Small intestine (tissue), 16 donors: ENCODE results near the gene CAMK2A. TPM values are rescaled to one million over a fixed set of nuclear protein-coding genes. Genes with fewer than 3 reads are reported as not detected.

Experiments
- DNase-seq, 2 donors: peaks; one replicate each; pipeline versions ENCODE4 v3.0.0 to v3.0.0-alpha.2; 2013
- FAIRE-seq: peaks from 2 replicates; lab custom pipeline; 2012; peaks lifted over from hg19 to GRCh38; lab: Jason Lieb, UNC
- H3K27ac ChIP-seq, 3 donors: one replicate each; pipeline ENCODE4 v1.5.1; 2013; ENCODE audit warnings: low read length in 2 of 3, mild to moderate bottlenecking in 2 of 3, control low read depth in 1 of 3, inconsistent platforms in 1 of 3, low read depth in 1 of 3, moderate library complexity in 1 of 3
- H3K27me3 ChIP-seq, 3 donors: one replicate each; pipeline ENCODE4 v1.6.1; 2013; ENCODE audit warnings: low read length in 3 of 3, inconsistent platforms in 1 of 3; ENCODE audit not compliant: control insufficient read depth in 3 of 3, insufficient read depth in 3 of 3
- H3K36me3 ChIP-seq, 3 donors: one replicate each; pipeline ENCODE4 v1.6.1; 2013; ENCODE audit warnings: low read length in 3 of 3, inconsistent platforms in 1 of 3, low read depth in 1 of 3, mild to moderate bottlenecking in 1 of 3, moderate library complexity in 1 of 3; ENCODE audit not compliant: control insufficient read depth in 3 of 3, insufficient read depth in 2 of 3
- H3K4me1 ChIP-seq, 3 donors: one replicate each; pipeline ENCODE4 v1.6.1; 2013; ENCODE audit warnings: low read length in 2 of 3, inconsistent platforms in 1 of 3, low read depth in 1 of 3, mild to moderate bottlenecking in 1 of 3, moderate library complexity in 1 of 3; ENCODE audit not compliant: control insufficient read depth in 3 of 3, insufficient read depth in 2 of 3
- H3K4me3 ChIP-seq, 3 donors: one replicate each; pipeline ENCODE4 v1.5.1; 2013; ENCODE audit warnings: low read length in 3 of 3, control low read depth in 1 of 3, inconsistent platforms in 1 of 3, low read depth in 1 of 3, mild to moderate bottlenecking in 1 of 3, moderate library complexity in 1 of 3
- H3K9me3 ChIP-seq, 2 donors: one replicate each; pipeline ENCODE4 v1.6.1; 2013; ENCODE audit warnings: low read depth in 1 of 2, low read length in 1 of 2; ENCODE audit not compliant: control insufficient read depth in 2 of 2, insufficient read depth in 1 of 2
- WGBS, 3 donors: extraction: QIAGEN DNeasy Blood & Tissue Kit; methylation state at CpG; one replicate each; pipeline ENCODE4 v1.1.7; 2013; 5-methylcytosine and 5-hydroxymethylcytosine counted together
- long read RNA-seq, 10 donors: transcript quantifications; one replicate each; lab custom pipeline, GENCODE V29; 2026
- polyA plus RNA-seq, 4 donors: library from polyadenylated mRNA; stranded (reverse) in 3 of 4; unstranded in 1 of 4; fragments of 200-250 nt in 3 of 4; fragments of 120-200 nt in 1 of 4; gene quantifications; one replicate each; pipeline versions ENCODE4 v1.2.1 to v1.2.3, GENCODE V29; 2013
- donor health status: healthy with polysubstance abuse.
- donor health status: control.
- donor health status: control.
- donor health status: Bipolar disorder and iron deficiency.
- donor health status: healthy.

CAMK2A gene
- polyA plus RNA-seq, result under 1 TPM in 2 of 4 donors, not detected in 2; 0.46 to 0.52 TPM
- long read RNA-seq, donor 1, result 0 reads
- long read RNA-seq, donor 2, result 0 reads
- long read RNA-seq, donor 3, result 0 reads
- long read RNA-seq, donor 4, result 0 reads
- long read RNA-seq, donor 5, result 0 reads
- long read RNA-seq, donor 6, partial matches to known transcripts, result 0 of 1 reads
- long read RNA-seq, donor 6, other reads (novel, unspliced or antisense), result 0 of 1 reads
- long read RNA-seq, donor 7, transcript CAMK2A-202 (6 exons, 1,557 nt), result major isoform, 7 of 7 reads
- long read RNA-seq, donor 7, partial matches to known transcripts, result 0 of 7 reads
- long read RNA-seq, donor 7, other reads (novel, unspliced or antisense), result 0 of 7 reads
- long read RNA-seq, donor 8, result 0 reads
- long read RNA-seq, donor 9, result 0 reads
- long read RNA-seq, donor 10, result 0 reads

- no peak for DNase-seq
- 34 to 44% (median 36%) methylated on average over 23 to 26 of the region's 26 CpGs for WGBS, 3 donors
Observed at GRCh38 chr5:150289551-150290390, at the start of gene CAMK2A. TSS of gene CAMK2A (minus strand) at chr5:150289773. CDS start at chr5:150289625, 148 bp downstream.

GRCh38 chr5:150339165-150339564, 49.6 kb upstream of the CAMK2A start:
- Histone ChIP-seq H3K27ac (no peak overlapping the region), H3K36me3 (no peaks in the 10 kb centered on the region), H3K4me3 (no peak overlapping the region), H3K4me1 (peaks cover 0 to 4% (median 0%) of the 10 kb centered on the region in 3 donors), H3K27me3 (no peaks in the 10 kb centered on the region), H3K9me3 (no peaks in the 10 kb centered on the region)
- WGBS, 3 donors, result 46 to 54% (median 50%) methylated on average over 5 of the region's 5 CpGs
- DNase-seq (no peak), FAIRE-seq (no peak)

More at GRCh38 chr5:150289551-150290390, at the start of gene CAMK2A:
- H3K36me3 ChIP-seq, result peaks cover 0 to 6% (median 0%) of the 10 kb centered on the region in 3 donors
- H3K27me3 ChIP-seq, result peaks cover 0 to 19% (median 0%) of the 10 kb centered on the region in 3 donors
- H3K27ac ChIP-seq, result no peak within 1 kb of the TSS
- no peak for FAIRE-seq
- no peak within 1 kb of the TSS for H3K4me3 ChIP-seq
- H3K9me3 ChIP-seq, result no peaks in the 10 kb centered on the region
- H3K4me1 ChIP-seq, result peaks cover 0 to 11% (median 0%) of the 10 kb centered on the region in 3 donors

- WGBS, 3 donors, result 92 to 93% (median 93%) methylated on average over 11 of the region's 11 CpGs
- Histone ChIP-seq H3K36me3 (no peaks in the 10 kb centered on the region), H3K27me3 (no peaks in the 10 kb centered on the region), H3K9me3 (no peaks in the 10 kb centered on the region), H3K27ac (no peak overlapping the region), H3K4me1 (peaks cover 0 to 4% (median 0%) of the 10 kb centered on the region in 3 donors), H3K4me3 (no peak overlapping the region)
- DNase-seq (no peak), FAIRE-seq (no peak)
Observed at GRCh38 chr5:150338546-150338945, 49.0 kb upstream of the CAMK2A start.

GRCh38 chr5:150335778-150336177, 46.2 kb upstream of the CAMK2A start:
- no peak overlapping the region for H3K4me3 ChIP-seq
- H3K4me1 ChIP-seq, result peaks cover 0 to 4% (median 0%) of the 10 kb centered on the region in 3 donors
- H3K36me3 ChIP-seq, result no peaks in the 10 kb centered on the region
- no peak for DNase-seq
- no peaks in the 10 kb centered on the region for H3K27me3 ChIP-seq
- FAIRE-seq, result no peak
- H3K27ac ChIP-seq, result no peak overlapping the region
- 69 to 82% (median 76%) methylated on average over 4 of the region's 4 CpGs for WGBS, 3 donors
- no peaks in the 10 kb centered on the region for H3K9me3 ChIP-seq

- Histone ChIP-seq H3K36me3 (no peaks in the 10 kb centered on the region), H3K4me3 (no peak overlapping the region), H3K27me3 (no peaks in the 10 kb centered on the region), H3K27ac (no peak overlapping the region), H3K4me1 (peaks cover 0 to 4% (median 0%) of the 10 kb centered on the region in 3 donors), H3K9me3 (no peaks in the 10 kb centered on the region)
- FAIRE-seq, result no peak
- 76 to 84% (median 79%) methylated on average over 5 of the region's 5 CpGs for WGBS, 3 donors
- DNase-seq, result no peak
Observed at GRCh38 chr5:150333400-150333799, 43.8 kb upstream of the CAMK2A start.

- no peaks in the 10 kb centered on the region for H3K4me1 ChIP-seq
- no peaks in the 10 kb centered on the region for H3K36me3 ChIP-seq
- no peak overlapping the region for H3K27ac ChIP-seq
- H3K9me3 ChIP-seq, result no peaks in the 10 kb centered on the region
- no peaks in the 10 kb centered on the region for H3K27me3 ChIP-seq
- WGBS, 3 donors, result 82 to 87% (median 83%) methylated on average over 15 to 17 of the region's 17 CpGs
- DNase-seq, result no peak
- H3K4me3 ChIP-seq, result no peak overlapping the region
- FAIRE-seq, result no peak
Observed at GRCh38 chr5:150329881-150330876, 40.6 kb upstream of the CAMK2A start.

- no peaks in the 10 kb centered on the region for H3K4me1 ChIP-seq
- 52 to 66% (median 57%) methylated on average over 2 of the region's 2 CpGs for WGBS, 3 donors
- no peaks in the 10 kb centered on the region for H3K27me3 ChIP-seq
- no peak overlapping the region for H3K4me3 ChIP-seq
- H3K27ac ChIP-seq, result no peak overlapping the region
- DNase-seq, result no peak
- no peaks in the 10 kb centered on the region for H3K9me3 ChIP-seq
- no peak for FAIRE-seq
- H3K36me3 ChIP-seq, result no peaks in the 10 kb centered on the region
Observed at GRCh38 chr5:150329038-150329437, 39.5 kb upstream of the CAMK2A start.
